GM21367 (cell line): ENCODE measurements around the gene NDRG4.
"Not testable (repeated sequence)": the region's sequence is repeated elsewhere in the genome, so short reads cannot be mapped to it uniquely, and the experiment has no call there.

Source experiments
- ATAC-seq: cut with Tn5 transposase; IDR thresholded peaks from one replicate; pipeline ENCODE4 v1.9.1; 2021; ENCODE audit not compliant: unreplicated experiment

Gene NDRG4

DNA sequence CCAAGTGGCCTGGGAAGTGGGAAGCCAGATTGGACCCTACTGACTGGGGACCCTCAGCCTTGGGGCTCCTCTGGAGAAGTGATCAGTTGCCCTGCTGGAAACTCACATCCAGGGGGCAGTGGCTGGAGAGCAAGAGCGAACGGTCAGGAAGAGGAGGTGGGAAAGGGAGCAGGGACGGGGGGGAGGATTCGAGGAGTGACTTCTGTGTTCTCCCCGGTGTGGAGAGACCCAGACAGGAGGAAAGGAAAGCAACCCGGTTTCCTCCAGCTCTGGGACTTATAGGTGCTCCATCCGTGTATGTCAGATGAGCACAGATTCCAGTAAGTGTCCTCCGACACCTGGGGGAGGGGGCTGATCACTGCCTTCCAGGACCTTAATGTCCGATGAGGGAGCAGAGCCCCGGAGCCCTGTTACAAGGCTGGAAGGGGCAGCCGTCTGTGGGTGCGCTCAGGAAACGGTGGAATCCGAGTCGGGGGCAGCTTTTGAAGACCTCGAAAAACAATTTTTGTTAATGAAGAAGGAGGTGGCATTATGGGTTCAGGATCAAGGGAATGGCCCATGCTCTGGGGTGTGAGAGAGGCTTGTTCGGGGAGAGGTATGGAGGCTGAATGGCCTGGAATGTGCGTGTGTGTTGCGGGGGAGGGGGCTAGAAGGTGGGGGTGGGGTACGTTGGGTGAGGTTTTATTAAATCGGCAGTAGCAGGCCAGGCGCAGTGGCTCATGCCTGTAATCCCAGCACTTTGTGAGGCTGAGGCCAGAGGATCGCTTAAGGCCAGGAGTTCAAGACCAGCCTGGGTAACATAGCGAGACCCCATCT, 34.8 kb upstream of the NDRG4 start:
- ATAC-seq, result no peak

DNA sequence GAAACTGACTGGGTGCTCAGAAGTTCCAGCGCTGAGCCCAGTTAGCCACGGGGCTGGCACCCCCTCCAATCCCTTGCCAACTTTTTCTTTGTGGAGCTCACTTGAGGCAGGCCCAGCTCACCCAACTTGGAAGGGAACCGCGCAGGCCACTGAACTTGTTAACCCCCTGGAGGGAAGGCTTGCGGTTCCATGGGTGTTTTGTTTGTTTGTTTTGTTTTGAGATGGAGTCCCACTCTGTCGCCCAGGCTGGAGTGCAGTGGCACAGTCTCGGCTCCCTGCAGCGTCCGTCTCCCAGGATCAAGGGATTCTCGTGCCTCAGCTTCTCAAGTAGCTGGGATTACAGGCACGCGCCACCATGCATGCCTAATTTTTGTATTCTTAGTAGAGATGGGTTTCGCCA, 34.1 kb upstream of the NDRG4 start:
- ATAC-seq, result no peak

DNA sequence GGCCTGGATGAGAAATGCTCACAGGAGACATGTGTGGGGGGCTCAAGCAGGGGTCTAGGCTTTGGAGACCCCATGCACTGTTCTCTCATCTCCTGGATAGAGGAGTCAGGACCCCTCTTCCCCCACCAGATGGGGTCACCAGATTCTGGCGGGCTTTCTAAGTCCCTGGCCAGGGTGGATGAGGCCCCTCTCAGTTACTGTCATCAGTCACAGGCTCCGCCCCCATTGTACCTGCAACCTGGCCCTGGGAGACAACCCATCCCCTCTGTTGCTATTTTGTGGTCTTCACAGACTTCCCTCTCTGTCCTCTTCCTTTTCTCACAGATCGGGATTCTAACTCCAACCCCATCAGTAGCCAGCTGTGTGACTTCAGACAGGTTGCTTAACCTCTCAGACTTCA, 33.5 kb upstream of the NDRG4 start:
- no peak for ATAC-seq

DNA sequence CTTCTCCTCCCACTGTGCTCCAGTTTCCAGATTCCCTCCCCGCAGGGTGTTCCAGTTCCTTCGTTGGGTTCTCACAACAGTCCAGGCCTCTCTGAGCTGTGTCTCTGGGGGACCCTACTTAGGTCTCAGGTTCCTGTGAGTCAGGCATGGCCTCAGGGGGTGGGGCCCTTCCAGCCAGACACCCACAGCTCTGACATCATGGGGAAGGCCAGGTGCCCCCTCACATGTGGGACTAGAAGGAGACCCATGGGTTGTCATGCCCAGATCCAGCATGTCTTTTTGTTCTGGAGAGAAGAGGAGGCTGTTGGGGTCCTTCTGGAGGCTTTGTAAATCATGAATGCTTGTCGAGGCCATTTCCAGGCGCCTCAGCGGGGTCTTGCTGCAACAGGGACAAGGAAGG, 32.0 kb upstream of the NDRG4 start:
- ATAC-seq, result no peak

DNA sequence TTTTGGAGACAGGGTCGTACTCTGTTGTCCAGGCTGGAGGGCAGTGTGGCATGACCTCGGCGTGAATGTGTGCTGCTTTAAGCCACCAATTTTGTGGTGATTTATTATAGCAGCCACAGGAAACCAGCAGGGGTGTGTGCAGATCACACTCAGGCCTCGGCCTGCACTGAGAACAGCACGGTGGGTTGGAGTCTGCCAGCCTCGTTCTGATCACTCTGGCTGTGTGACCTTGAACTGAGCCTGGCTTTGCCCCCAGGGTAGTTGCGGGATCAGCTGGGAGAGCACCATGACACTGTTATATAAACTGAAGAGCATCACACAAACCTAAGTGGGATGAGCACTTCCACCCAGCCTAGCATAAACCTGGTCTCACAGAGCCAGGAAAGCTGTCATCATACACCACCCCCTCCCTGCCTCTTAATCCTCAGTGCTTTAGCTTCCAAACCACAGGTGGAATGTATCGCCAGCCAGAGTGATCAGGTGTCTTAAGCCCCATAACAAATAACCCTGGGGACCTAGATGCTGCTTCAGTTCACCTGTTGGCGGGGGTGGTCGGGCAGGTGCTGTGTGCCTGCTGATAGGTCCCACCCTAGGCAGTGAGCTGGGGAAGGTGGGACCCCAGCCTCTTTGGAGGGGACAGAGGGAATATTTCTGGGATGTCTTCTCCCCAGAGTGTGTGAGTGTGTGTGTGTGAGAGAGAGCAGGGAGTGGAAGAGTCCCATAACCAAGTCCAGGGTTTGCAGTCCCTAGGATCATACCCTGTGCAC, 28.6 kb upstream of the NDRG4 start:
- no peak for ATAC-seq

DNA sequence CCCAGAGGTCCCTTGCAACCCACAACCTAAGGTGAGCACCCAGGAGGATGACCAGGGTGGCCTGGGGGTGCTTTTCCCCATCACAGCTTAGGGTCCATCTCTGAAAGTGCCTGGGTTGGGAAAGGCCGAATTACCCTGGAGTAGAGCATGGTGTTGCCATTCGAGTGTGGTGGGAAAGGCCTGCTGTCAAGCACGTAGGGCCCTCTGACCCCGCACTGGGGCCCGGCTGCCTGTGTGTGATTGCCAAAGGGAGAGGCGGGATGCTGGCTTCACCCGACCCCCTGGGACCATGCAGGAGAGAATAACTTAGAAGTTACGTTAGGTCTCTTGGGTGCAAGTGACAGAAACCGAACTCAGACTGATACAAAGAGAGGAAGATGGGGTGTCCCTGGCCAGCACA, 27.7 kb upstream of the NDRG4 start:
- ATAC-seq, result no peak

DNA sequence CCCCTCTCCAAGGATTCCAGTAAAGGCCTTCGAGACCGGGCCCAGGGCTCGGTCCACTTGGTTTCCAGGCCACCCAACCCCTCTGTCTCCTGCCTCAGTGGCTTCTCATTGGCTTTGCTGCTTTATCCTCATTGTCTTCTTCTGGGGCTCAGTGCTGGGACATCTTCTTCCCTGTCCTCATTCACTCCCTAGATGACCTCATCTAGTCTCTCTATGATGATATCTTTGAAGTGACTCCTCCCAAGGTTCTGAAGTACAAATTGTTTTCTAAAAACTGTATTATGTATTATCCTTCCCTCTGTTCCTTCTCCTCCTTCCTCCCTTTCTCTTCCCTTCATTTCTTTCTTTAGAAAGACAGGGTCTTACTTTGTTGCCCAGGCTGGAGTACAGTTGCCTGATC, 27.1 kb upstream of the NDRG4 start:
- ATAC-seq, result no peak

DNA sequence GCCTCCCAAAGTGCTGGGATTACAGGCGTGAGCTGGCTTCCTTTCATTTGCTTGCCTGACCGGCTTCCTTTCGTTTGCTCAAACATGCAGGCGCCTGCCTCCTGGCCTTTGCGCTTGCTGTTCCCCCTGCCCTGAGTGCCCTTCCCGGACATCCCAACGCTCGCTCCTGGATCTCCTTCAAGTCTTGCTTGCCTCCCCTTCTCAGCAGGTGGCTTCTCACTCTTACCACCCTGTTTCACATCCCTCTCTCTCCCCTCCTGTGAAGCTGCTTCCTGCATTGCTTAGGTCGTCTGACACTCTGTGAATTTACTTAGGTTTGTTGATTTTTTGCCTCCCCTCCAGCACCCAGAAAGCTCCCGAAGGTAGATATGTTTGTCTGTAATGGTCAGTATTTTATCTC, 25.6 kb upstream of the NDRG4 start:
- no peak for ATAC-seq

DNA sequence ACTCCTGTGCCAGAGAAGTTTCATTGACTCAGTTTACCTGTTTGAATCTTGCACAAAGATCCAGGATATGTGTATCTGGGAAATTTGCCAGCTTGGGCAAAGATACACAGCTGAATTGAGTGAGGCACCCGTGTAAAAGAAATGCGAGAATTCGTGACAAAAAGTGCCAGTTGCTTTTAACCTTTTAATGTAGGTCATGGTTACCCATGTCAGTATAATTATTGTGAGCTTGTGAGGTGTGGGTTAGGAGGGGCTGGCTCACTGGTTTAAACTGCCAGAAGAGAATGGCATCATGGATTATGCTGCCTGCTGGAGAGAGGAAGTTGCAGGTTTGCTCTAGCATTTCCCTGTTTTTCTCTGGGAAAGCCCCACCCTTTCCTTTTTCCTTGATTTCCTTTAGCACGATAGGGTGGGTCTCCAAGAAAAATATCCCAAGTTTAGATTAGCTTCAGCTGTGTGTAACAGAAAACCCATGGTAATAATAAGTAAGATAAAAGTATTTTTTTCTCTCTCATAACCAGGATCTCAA, 24.8 kb upstream of the NDRG4 start:
- ATAC-seq, result no peak

DNA sequence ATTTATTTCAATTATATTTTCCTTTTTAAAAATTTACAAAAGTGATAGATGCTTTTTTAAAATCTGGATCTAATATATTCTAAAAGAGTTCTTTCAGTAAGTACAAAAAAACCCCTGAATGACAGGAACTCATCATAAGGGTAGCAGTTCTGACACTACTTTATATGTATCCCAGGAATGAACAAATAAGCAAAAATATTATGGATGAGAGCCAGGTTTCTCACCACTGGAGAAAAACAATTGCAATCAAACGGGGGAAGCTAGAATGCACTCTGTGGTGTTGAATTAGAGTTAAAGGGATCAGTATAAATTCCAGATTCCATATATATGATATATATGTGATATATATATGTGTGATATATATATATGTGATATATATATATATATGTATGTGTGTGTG, 23.2 kb upstream of the NDRG4 start:
- no peak for ATAC-seq

DNA sequence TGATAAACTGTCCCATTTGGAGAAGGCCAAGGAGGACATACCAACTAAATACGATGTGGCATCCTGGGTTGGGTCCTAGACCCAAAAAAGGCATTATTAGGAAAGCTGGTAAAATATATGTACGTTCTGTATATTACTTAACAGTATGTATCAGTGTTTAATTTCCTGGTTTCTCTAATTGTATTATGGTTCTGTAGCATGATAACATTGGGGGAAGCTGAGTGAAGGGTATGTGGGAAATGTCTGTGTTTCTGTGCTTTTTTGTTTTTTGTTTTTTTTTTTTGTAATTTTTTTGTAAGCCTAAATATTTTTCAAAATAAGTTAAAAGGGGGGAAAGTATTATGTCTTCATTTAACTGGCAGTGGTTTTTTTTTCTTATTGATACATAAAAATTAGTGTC, 21.5 kb upstream of the NDRG4 start:
- no peak for ATAC-seq

DNA sequence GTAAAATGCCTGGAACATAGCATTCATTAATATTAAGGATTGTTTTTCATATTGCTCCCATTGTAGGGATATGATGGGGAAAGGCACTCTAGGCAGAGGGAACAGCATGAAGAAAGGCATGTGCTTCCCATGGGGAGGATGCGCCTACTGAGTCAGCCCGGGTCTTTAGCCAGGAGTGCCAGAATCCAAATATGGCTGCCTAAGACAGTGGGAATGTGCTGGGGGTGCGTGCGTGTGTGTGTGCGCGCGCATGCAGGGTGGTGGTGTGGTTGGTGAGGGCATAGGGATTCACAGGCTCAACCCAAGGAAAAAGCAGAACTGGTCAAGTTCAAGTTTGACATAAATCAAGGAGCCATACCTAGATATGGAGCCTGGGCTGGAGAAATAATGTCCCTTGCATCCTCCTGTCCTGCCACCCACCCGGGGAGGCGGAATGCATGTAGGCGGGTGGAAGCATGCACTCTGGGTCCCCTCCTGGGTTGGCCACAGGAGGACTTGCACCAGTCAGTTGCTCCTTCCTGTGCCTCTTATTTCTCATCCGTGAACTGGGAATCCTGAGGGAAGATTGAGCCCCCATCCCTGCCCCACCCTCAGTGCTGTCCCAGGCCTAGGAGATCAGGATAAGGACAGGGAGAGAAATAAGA, 18.6 kb upstream of the NDRG4 start:
- no peak for ATAC-seq

DNA sequence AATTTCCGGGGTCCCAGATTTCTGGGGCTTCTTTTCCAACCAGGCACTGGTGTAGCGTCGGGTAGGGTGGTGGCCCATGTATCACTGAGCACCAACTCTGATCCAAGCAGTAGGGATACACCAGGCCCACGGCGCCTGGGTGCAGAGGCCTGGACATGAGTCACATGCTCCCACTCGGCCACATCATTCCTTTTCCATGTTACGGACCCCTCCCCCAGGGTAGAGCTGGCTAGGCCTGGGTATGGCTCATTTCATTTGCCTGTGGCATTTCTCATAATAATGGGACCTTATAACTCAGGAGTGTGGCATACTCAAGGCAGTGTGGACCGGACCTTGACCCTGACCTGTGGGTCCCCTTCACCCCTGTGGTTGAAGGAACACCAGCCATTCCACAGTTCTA, 18.0 kb upstream of the NDRG4 start:
- no peak for ATAC-seq

DNA sequence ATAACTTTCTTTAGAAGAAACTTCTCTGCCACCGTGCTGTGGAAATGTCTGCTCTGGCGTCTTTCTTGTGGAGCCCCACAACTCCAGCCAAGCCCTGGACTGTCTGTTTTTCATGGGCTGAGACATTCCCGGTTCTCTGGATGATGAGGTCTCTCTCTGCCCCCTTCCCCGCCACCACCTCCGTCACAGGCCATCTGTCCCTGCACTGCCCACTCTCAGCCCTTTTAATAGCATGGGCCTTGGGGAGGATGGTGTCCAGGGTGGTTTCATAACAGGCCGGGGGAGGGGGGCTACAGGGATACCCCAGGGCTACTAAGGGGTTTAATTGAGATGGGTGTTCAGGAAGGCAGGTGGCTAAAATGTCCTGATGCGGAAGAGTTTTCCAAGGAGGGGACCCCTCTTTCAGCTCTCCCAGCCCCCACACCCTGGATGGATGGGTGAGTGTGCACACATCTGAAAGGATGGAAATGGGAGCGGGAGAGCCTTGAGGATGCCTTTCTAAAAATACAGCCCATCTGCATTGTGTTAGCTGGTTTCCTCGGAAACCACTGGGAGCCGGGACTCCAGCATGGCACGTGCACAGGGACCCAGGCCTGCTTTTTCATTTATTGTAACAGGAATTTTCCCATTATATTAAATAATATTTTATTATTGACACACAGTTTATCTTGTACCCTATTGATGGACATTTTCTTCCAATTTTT, 14.6 kb upstream of the NDRG4 start:
- ATAC-seq, result no peak

DNA sequence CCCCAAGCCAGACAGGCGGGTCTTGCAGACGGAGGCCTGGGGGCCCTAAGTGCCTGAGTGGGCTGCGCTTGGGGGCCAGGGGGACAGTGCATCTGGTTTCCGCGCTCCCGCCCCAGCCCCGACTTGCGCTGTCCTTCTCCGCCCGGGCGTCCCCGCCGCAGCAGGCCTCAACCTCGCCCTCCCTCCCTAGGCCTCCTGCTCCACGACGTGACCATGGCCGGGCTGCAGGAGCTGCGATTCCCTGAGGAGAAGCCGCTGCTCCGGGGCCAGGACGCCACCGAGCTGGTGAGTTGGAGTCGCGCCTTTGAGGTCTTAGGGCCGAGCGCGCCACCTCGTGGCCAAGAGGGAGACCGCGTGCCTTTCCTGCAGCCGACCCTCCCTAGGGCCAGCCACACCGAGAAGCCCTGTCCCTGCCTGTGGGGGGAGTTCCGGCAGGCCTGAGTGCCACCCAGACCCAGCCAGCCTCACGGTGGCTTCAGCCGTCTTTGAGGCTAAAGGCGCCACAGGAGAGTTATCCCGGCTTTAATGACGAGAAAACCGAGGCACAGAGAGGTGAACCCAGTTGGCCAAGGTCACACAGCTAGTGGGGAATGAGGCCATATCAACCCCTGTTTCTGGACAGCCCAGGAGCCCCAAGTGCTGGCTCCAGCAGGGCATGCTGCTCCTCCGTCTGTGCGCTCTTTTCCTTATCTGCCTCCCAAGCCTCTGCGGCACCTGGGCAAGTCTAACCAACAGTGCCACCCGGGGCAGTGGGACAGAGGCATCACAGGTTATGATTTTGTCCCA, 12.2 kb upstream of the NDRG4 start:
- no peak for ATAC-seq

DNA sequence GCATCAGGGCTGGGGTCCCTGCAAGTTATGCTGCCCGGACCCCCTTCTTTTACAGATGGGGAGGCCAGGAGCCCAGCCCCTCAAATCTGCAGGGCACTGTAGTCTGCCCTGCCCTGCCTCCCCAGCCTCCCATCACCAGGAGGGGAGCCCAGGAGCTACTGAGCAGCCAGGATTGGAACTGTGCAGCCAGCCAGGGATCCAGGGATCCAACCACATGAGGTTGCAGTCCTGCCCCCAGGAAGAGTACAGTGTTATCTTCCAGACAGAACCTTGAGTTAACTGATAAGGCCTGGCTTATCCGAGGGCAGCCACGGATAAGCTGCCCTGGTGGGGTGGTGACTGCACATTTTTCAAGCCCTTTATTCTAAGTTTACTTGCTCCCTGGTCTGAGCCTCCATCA, 11.4 kb upstream of the NDRG4 start:
- ATAC-seq, result no peak

DNA sequence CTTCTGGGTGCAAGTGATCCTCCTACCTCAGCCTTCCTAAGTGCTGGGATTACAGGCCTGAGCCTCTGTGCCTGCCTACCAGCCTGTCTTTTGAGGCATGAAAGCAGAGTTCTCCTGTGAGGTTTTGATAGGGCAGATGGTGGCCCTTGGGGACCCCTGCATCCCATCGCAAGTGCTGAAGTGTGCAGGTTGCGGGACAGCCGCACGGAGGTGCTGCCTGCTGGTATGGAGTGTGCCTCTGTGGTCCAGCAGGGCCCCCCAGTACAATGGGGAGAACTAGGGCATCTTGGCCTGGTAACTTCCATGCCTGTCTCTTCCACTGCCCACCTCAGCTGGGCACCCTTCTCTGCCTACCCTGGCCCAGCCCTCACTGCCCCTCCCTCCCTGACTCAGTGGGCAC, 9.9 kb upstream of the NDRG4 start:
- no peak for ATAC-seq

DNA sequence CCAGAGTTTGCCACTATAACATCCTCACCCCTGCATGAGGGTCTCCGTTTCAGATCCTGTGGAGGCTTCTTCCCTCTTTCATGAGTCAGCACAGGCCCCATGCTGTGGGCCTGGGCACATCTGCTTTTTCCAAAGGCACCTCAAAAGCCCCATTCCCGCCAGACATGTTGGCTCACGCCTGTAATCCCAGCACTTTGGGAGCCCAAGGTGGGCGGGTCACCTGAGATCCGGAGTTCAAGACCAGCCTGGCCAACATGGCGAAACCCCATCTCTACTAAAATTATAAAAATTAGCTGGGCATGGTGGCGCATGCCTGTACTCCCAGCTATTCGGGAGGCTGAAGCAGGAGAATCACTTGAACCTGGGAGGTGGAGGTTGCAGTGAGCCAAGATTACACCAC, 9.4 kb upstream of the NDRG4 start:
- ATAC-seq, result not testable (repeated sequence)

DNA sequence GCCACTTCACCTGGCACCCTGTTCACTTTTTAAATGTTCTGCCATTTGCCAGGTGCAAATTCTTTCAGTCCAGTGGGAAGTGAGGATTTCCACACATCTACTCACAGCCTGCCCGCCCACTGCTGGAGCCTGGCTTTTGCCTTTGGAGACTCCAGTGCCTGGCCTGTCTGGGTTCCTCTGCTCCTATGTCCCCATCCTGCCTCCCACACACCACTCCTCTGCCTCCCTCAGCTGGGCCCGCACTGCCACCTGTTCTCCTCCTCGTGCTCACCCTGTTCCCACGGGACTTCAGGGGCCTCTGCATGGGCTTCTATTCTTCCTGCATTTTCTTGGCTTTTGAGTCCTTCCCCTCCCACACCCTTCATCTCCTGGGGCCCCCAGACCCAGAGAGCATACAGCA, 7.9 kb upstream of the NDRG4 start:
- no peak for ATAC-seq

DNA sequence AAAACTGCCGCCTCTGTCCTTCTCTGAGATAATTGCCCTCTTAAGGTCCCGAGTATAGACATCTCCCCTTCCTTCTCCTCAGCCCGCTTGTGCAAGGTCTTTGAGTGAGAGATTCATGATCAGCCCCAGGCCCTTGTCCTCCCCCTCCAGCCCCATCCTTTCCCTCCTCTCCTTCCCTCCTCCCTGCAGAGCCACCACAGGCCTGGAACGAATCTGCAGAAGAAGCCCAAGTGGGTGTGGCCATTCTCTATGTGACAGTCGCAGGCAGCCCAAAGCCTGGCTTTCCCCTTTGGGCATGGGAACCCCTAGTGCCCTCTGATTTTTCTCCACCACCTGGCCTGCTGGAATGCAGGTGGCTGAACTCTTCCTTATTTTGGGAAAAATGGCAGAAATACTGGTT, 7.2 kb upstream of the NDRG4 start:
- no peak for ATAC-seq
